Adrenal gland (tissue), 5 donors: ENCODE results near the gene ZNF813.

Source experiments
- CTCF ChIP-seq, 6 experiments: fragments of 450-650 bp in 4 of 6; fragments of 200-600 bp in 2 of 6; sonication (generic) in 1 of 6; IDR thresholded peaks; 1 replicate in 5 of 6; 2 replicates in 1 of 6; pipeline versions ENCODE4 v1.5.1 to v1.8.0; 2016 to 2021; ENCODE audit warnings: antibody characterized with exemption in 6 of 6, mild to moderate bottlenecking in 2 of 6, moderate library complexity in 1 of 6
- POLR2A ChIP-seq, 2 donors: fragments of 450-650 bp; IDR thresholded peaks; one replicate each; pipeline ENCODE4 v1.6.1; 2017; ENCODE audit warnings: antibody characterized with exemption in 2 of 2, mild to moderate bottlenecking in 2 of 2, moderate library complexity in 1 of 2
- donor health status: DM: no; HTN: no; CAD: no.

- TF ChIP-seq CTCF (IDR thresholded peaks at IDR 0.05) (no peak), POLR2A (IDR thresholded peaks at IDR 0.05) (no peak)
Observed at GRCh38 chr19:53530622-53531021, 63.1 kb downstream of the ZNF813 start.
